IMR-90 (cell line): Measurements from ENCODE around the gene PIEZO2. TPM values are rescaled to one million over a fixed set of nuclear protein-coding genes. Genes with fewer than 3 reads are reported as not detected.

ENCODE experiments used
- ATAC-seq: fragments of 200-7000 bp; cut with Tn5 transposase; 2 replicates; pipeline ENCODE4 v1.9.1; 2020; ENCODE audit warnings: low read depth, mild to moderate bottlenecking, moderate library complexity
- BruUV-seq: library from RNA; stranded (reverse); fragments of 400-500 nt; replicated peaks from 2 replicates; lab custom pipeline; 2021; lab: Mats Ljungman, UMichigan
- CTCF ChIA-PET: fragments of 300-600 bp; formaldehyde crosslinking; extraction: SDS; loops from one replicate; lab custom pipeline; 2021; ENCODE audit warnings: antibody characterized with exemption; lab: Yijun Ruan, JAX
- POLR2A ChIA-PET: fragments of 300-600 bp; sonication (Branson Sonifier 250); formaldehyde crosslinking; loops from one replicate; lab custom pipeline; 2022; ENCODE audit warnings: antibody characterized with exemption; ENCODE audit not compliant: unreplicated experiment; lab: Charles Lee
- DNase-seq: peaks from one replicate; pipeline ENCODE4 v3.0.0; 2013
- H2AFZ ChIP-seq: replicated peaks from 2 replicates; pipeline ENCODE3; 2013; ENCODE audit warnings: low read length, mild to moderate bottlenecking; ENCODE audit not compliant: poor library complexity
- H2AK5ac ChIP-seq: 2 replicates; pipeline ENCODE4 v1.6.1; 2013; ENCODE audit warnings: low read depth, low read length, inconsistent platforms
- H2AK9ac ChIP-seq: replicated peaks from 2 replicates; pipeline ENCODE3; 2013; ENCODE audit warnings: mild to moderate bottlenecking, low read depth, low read length, moderate library complexity; ENCODE audit not compliant: poor library complexity
- H2BK120ac ChIP-seq: 2 replicates; pipeline ENCODE4 v1.6.1; 2013; ENCODE audit warnings: low read depth, low read length, inconsistent platforms
- H2BK15ac ChIP-seq: 3 replicates; pipeline ENCODE4 v1.6.1; 2013; ENCODE audit warnings: low read depth, low read length, inconsistent platforms
- H2BK20ac ChIP-seq: 2 replicates; pipeline ENCODE4 v1.6.1; 2013; ENCODE audit warnings: low read depth, mild to moderate bottlenecking, inconsistent platforms, low read length, moderate library complexity
- H2BK5ac ChIP-seq: 2 replicates; pipeline ENCODE4 v1.6.1; 2013; ENCODE audit warnings: mild to moderate bottlenecking, low read depth, low read length, inconsistent platforms; ENCODE audit not compliant: poor library complexity, severe bottlenecking
- H3K14ac ChIP-seq: replicated peaks from 2 replicates; pipeline ENCODE4 v1.6.1; 2013; ENCODE audit warnings: low read depth, low read length, inconsistent platforms
- H3K18ac ChIP-seq: 2 replicates; pipeline ENCODE4 v1.6.1; 2013; ENCODE audit warnings: low read depth, low read length, control low read depth
- H3K23ac ChIP-seq: 2 replicates; pipeline ENCODE4 v1.6.1; 2013; ENCODE audit warnings: low read depth, low read length, inconsistent platforms
- H3K27ac ChIP-seq: 2 replicates; pipeline ENCODE4 v1.5.1; 2013; ENCODE audit warnings: mild to moderate bottlenecking, control low read depth, low read length; ENCODE audit not compliant: insufficient read depth
- H3K27me3 ChIP-seq: 2 replicates; pipeline ENCODE4 v1.6.1; 2013; ENCODE audit warnings: low read length; ENCODE audit not compliant: control insufficient read depth, insufficient read depth
- H3K36me3 ChIP-seq: 2 replicates; pipeline ENCODE4 v1.6.1; 2013; ENCODE audit warnings: low read length, mixed read lengths; ENCODE audit not compliant: control insufficient read depth, insufficient read depth
- H3K4ac ChIP-seq: 2 replicates; pipeline ENCODE4 v1.6.1; 2013; ENCODE audit warnings: low read depth, low read length, inconsistent platforms
- H3K4me1 ChIP-seq: 2 replicates; pipeline ENCODE4 v1.6.1; 2013; ENCODE audit warnings: low read length, mixed read lengths; ENCODE audit not compliant: control insufficient read depth, insufficient read depth
- H3K4me2 ChIP-seq: 2 replicates; pipeline ENCODE4 v1.6.1; 2013; ENCODE audit warnings: low read depth, mild to moderate bottlenecking, control low read depth, low read length, moderate library complexity
- H3K4me3 ChIP-seq: 2 replicates; pipeline ENCODE4 v1.5.1; 2013; ENCODE audit warnings: low read depth, mild to moderate bottlenecking, control low read depth, low read length, moderate library complexity; ENCODE audit not compliant: insufficient read depth
- H3K56ac ChIP-seq: 2 replicates; pipeline ENCODE4 v1.6.1; 2013; ENCODE audit warnings: low read length, inconsistent platforms; ENCODE audit not compliant: insufficient read depth; ENCODE audit errors: extremely low read depth
- H3K79me1 ChIP-seq, 2 experiments: 2 replicates each; pipeline ENCODE4 v1.6.1; 2013; ENCODE audit warnings: low read length in 2 of 2, inconsistent platforms in 1 of 2, low read depth in 1 of 2
- H3K9ac ChIP-seq: 2 replicates; pipeline ENCODE4 v1.6.1; 2013; ENCODE audit warnings: low read depth, low read length, control low read depth
- H3K9me1 ChIP-seq: 2 replicates; pipeline ENCODE4 v1.6.1; 2013; ENCODE audit warnings: low read length, inconsistent platforms; ENCODE audit not compliant: insufficient read depth
- H3K9me3 ChIP-seq: 2 replicates; pipeline ENCODE4 v1.6.1; 2013; ENCODE audit warnings: low read length; ENCODE audit not compliant: control insufficient read depth, insufficient read depth
- H4K20me1 ChIP-seq: 2 replicates; pipeline ENCODE4 v1.6.1; 2013; ENCODE audit warnings: low read length, inconsistent platforms; ENCODE audit not compliant: insufficient read depth
- H4K5ac ChIP-seq: 2 replicates; pipeline ENCODE4 v1.6.1; 2013; ENCODE audit warnings: mild to moderate bottlenecking, low read depth, low read length, control low read depth
- H4K8ac ChIP-seq, 2 experiments: 2 replicates each; pipeline ENCODE4 v1.6.1; 2013; ENCODE audit warnings: low read depth in 2 of 2, low read length in 2 of 2, control low read depth in 1 of 2, inconsistent platforms in 1 of 2
- H4K91ac ChIP-seq: 2 replicates; pipeline ENCODE4 v1.6.1; 2013; ENCODE audit warnings: low read depth, low read length, inconsistent platforms; ENCODE audit not compliant: insufficient read depth
- BHLHE40 ChIP-seq: fragments of 150-350 bp; IDR thresholded peaks from 2 replicates; pipeline ENCODE4 v1.6.1; 2016; ENCODE audit warnings: mild to moderate bottlenecking, low read depth, low read length
- CEBPB ChIP-seq: IDR thresholded peaks from 2 replicates; pipeline ENCODE4 v1.6.1; 2012; ENCODE audit warnings: low read depth, low read length, improper control_type of control experiment
- MAFK ChIP-seq: IDR thresholded peaks from 2 replicates; pipeline ENCODE4 v1.6.1; 2012; ENCODE audit warnings: low read depth, low read length, improper control_type of control experiment
- MXI1 ChIP-seq: IDR thresholded peaks from 2 replicates; pipeline ENCODE4 v1.6.1; 2012; ENCODE audit warnings: low read depth, mild to moderate bottlenecking, low read length, moderate library complexity, borderline replicate concordance
- RCOR1 ChIP-seq: IDR thresholded peaks from 2 replicates; pipeline ENCODE4 v1.6.1; 2012; ENCODE audit warnings: mild to moderate bottlenecking, low read length, improper control_type of control experiment; ENCODE audit not compliant: insufficient replicate concordance
- RFX5 ChIP-seq: IDR thresholded peaks from 2 replicates; pipeline ENCODE4 v1.8.0; 2012; ENCODE audit warnings: low read depth, mild to moderate bottlenecking, low read length, moderate library complexity
- SMC3 ChIP-seq: fragments of 150-350 bp; IDR thresholded peaks from 2 replicates; pipeline ENCODE4 v1.6.1; 2016; ENCODE audit warnings: low read depth, mild to moderate bottlenecking, antibody characterized with exemption, low read length, moderate library complexity
- WGBS, 2 experiments: methylation state at CpG; one replicate each; pipeline versions ENCODE4 v1.1.5 to v1.1.7; 2013; ENCODE audit warnings: missing lambda C conversion rate in 2 of 2; ENCODE audit not compliant: insufficient read length in 1 of 2; ENCODE audit errors: extremely low coverage in 2 of 2; 5-methylcytosine and 5-hydroxymethylcytosine counted together
- dilution Hi-C: fragments of 300-500 bp; cut with HindIII; formaldehyde crosslinking; loops from one replicate; pipeline ENCODE4 v1.14.3; 2018; ENCODE audit warnings: low sequenced_read_pairs; ENCODE audit not compliant: unreplicated experiment
- in situ Hi-C: fragments of 300-500 bp; cut with MboI; formaldehyde crosslinking; loops from 3 replicates; pipeline ENCODE4 v1.14.3; 2019; ENCODE audit warnings: low sequenced_read_pairs, inconsistent platforms, mixed read lengths
- intact Hi-C: fragments of 100-400 bp; cut with micrococcal nuclease; formaldehyde crosslinking; loops from 2 replicates; pipeline ENCODE4 v1.10.0; 2022
- polyA plus RNA-seq, 3 experiments: library from polyadenylated mRNA; depleted of rRNA; stranded (reverse); fragments of >200 nt; gene quantifications; 2 replicates each; pipeline ENCODE4 v1.2.3, GENCODE V29; 2012; ENCODE audit warnings: low replicate concordance in 1 of 3
- total RNA-seq: library from RNA; depleted of rRNA; stranded (reverse); fragments of >200 nt; gene quantifications from 2 replicates; pipeline ENCODE4 v1.2.3, GENCODE V29; 2012
- TF ChIP-seq, protein P1 (sequence below): fragments of 150-350 bp; IDR thresholded peaks from 2 replicates; pipeline ENCODE4 v1.6.1; 2017; ENCODE audit warnings: mild to moderate bottlenecking, antibody characterized with exemption, low read length, low read depth
- TF ChIP-seq, protein P2 (sequence below): conservative IDR thresholded peaks from 2 replicates; pipeline ENCODE4 v1.5.1; 2012; ENCODE audit warnings: mild to moderate bottlenecking, low read depth, low read length, improper control_type of control experiment

The PIEZO2 gene
- total and polyA plus RNA-seq, 2 of the 4 experiments (the other 2 are of a cell fraction) = 2.4 to 4.1 TPM

DNA sequence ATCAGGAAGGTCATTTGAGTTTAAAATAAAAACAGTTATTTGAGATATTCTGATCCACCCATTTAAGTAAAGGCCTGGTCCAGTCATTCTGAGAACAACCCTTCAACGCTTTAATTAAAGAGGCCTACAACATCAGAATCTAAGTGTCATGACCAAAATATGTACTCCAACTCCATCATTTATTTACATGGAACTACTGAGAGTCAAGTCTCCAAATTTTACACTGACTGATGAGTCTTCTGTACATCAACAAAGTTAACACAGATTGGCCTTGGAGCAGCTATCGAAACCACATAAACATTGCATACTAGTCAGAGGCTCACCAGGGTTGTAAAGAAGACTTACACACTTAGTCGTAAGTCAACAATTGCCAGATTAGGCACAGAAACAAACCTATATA is 37.1 kb downstream of the PIEZO2 start:
- no peak overlapping the region for H2BK5ac ChIP-seq
- in situ Hi-C loops = no loop called here

More for the DNA sequence above, 37.1 kb downstream of the PIEZO2 start:
- Histone ChIP-seq H2AFZ (no peak overlapping the region), H3K23ac (no peak overlapping the region), H3K4me2 (peak overlapping the region; percentile 20; the same call in 1 of the 2 replicates), H3K4me1 (peaks cover 19% of the 10 kb centered on the region), H4K20me1 (no peaks in the 10 kb centered on the region; the same call in 1 of the 2 replicates), H3K4ac (no peak overlapping the region), H3K27me3 (peaks cover 2% of the 10 kb centered on the region; the same call in 1 of the 2 replicates), H4K5ac (no peak overlapping the region), H3K14ac (no peak overlapping the region), H3K79me1 (0 out of 4 replicates have a peak, but pooled peaks cover 0 to 8% of the 10 kb centered on the region in 2 experiments), H3K4me3 (no peak overlapping the region), H3K9ac (no peak overlapping the region), H4K8ac (no peak overlapping the region), H4K91ac (no peak overlapping the region), H2AK5ac (no peak overlapping the region), H2BK20ac (no peak overlapping the region; the same call in 1 of the 2 replicates), H3K18ac (no peak overlapping the region; the same call in 1 of the 2 replicates), H3K56ac (no peak overlapping the region), H3K9me1 (peaks cover 15% of the 10 kb centered on the region; the same call in 1 of the 2 replicates), H3K27ac (no peak overlapping the region), H3K36me3 (no peaks in the 10 kb centered on the region), H2AK9ac (no peak overlapping the region), H3K9me3 (no peaks in the 10 kb centered on the region), H2BK15ac (no peak overlapping the region), H2BK120ac (no peak overlapping the region)
- CTCF ChIA-PET = no interaction called here
- WGBS, 2 experiments = 29% methylated on average over 1 of the region's 3 CpGs; no CpG with 5 or more reads in 1 of the 2 experiments
- intact Hi-C loops = no loop called here
- DNase-seq (peak; percentile 86), ATAC-seq (peak; percentile 65)
- POLR2A ChIA-PET = no interaction called here
- dilution Hi-C loops = no loop called here
- TF ChIP-seq, protein P1, sequence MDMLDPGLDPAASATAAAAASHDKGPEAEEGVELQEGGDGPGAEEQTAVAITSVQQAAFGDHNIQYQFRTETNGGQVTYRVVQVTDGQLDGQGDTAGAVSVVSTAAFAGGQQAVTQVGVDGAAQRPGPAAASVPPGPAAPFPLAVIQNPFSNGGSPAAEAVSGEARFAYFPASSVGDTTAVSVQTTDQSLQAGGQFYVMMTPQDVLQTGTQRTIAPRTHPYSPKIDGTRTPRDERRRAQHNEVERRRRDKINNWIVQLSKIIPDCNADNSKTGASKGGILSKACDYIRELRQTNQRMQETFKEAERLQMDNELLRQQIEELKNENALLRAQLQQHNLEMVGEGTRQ = no peak
- no peak for TF ChIP-seq MAFK
- TF ChIP-seq MXI1 = no peak
- TF ChIP-seq BHLHE40 = no peak
- TF ChIP-seq RFX5 = no peak
- no peak for TF ChIP-seq SMC3
- TF ChIP-seq CEBPB = no peak
- TF ChIP-seq RCOR1 = no peak
- TF ChIP-seq, protein P2, sequence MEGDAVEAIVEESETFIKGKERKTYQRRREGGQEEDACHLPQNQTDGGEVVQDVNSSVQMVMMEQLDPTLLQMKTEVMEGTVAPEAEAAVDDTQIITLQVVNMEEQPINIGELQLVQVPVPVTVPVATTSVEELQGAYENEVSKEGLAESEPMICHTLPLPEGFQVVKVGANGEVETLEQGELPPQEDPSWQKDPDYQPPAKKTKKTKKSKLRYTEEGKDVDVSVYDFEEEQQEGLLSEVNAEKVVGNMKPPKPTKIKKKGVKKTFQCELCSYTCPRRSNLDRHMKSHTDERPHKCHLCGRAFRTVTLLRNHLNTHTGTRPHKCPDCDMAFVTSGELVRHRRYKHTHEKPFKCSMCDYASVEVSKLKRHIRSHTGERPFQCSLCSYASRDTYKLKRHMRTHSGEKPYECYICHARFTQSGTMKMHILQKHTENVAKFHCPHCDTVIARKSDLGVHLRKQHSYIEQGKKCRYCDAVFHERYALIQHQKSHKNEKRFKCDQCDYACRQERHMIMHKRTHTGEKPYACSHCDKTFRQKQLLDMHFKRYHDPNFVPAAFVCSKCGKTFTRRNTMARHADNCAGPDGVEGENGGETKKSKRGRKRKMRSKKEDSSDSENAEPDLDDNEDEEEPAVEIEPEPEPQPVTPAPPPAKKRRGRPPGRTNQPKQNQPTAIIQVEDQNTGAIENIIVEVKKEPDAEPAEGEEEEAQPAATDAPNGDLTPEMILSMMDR = no peak
- no TSS peak for BruUV-seq
